ENCODE measurements around the gene CTAGE1.

DNA sequence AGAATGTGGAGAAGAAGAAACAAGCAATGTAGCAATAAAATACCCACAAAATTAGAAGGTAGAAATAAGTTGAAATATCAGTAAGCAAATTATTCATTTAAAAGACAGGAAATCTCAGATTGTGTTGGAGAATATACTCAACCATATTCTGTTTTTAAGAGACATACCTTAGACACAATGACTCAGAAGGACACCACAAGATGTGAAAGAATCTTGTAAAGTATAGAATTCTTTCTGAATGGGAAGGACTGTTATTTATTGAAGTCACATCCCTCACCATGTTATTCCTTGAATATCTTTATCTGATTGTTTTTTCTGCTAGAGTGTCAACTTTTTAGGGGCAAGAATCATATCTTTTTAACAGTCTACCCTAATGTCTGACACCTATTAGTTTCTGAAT lies 50.4 kb downstream of the CTAGE1 start:
- TF ChIP-seq CTCF (IDR thresholded peaks at IDR 0.05), result no peak
- TF ChIP-seq EZH2 (IDR thresholded peaks at IDR 0.05), result no peak
- TF ChIP-seq EZH2phosphoT487 (IDR thresholded peaks at IDR 0.05), result no peak
